Esophagus squamous epithelium (tissue), 5 donors: ENCODE measurements around the gene RIMKLB. TPM values are rescaled to one million over a fixed set of nuclear protein-coding genes. Genes with fewer than 3 reads are reported as not detected.
A peak's percentile ranks its signal among the peaks of the same experiment; 100 is the strongest.

Experiments
- DNase-seq: peaks from one replicate; lab custom pipeline; 2025; lab: John Stamatoyannopoulos, UW
- H3K27ac ChIP-seq, 4 donors: fragments of 200-600 bp; sonication (generic); one replicate each; pipeline ENCODE4 v1.5.1; 2016 to 2019; ENCODE audit warnings: mild to moderate bottlenecking in 1 of 4
- H3K27me3 ChIP-seq, 4 donors: fragments of 200-600 bp; sonication (generic); 1 replicate in 3 of 4; 2 replicates in 1 of 4; pipeline versions ENCODE4 v1.5.1 to v1.6.0; 2017 to 2021; ENCODE audit warnings: antibody characterized with exemption in 1 of 4
- H3K36me3 ChIP-seq, 3 donors: fragments of 200-600 bp; sonication (generic); one replicate each; pipeline ENCODE4 v1.5.1; 2016 to 2019
- H3K4me1 ChIP-seq, 3 donors: fragments of 200-600 bp; sonication (generic); one replicate each; pipeline ENCODE4 v1.5.1; 2017 to 2019
- H3K4me3 ChIP-seq, 4 donors: fragments of 200-600 bp; sonication (generic); 1 replicate in 3 of 4; 2 replicates in 1 of 4; pipeline ENCODE4 v1.5.1; 2016 to 2019; ENCODE audit warnings: mild to moderate bottlenecking in 2 of 4, moderate library complexity in 1 of 4
- H3K9me3 ChIP-seq, 3 donors: fragments of 200-600 bp; sonication (generic); one replicate each; pipeline ENCODE4 v1.5.1; 2016 to 2019
- POLR2A ChIP-seq, 4 donors: fragments of 450-650 bp; IDR thresholded peaks; one replicate each; pipeline ENCODE4 v1.6.1; 2017; ENCODE audit warnings: antibody characterized with exemption in 4 of 4, mild to moderate bottlenecking in 4 of 4, moderate library complexity in 3 of 4
- WGBS, 2 donors: methylation state at CpG; one replicate each; pipeline ENCODE4 v1.1.5; 2018; 5-methylcytosine and 5-hydroxymethylcytosine counted together
- intact Hi-C: fragments of 100-400 bp; cut with DNase I; formaldehyde crosslinking; loops from one replicate; pipeline ENCODE4 v1.15.0; 2022
- total RNA-seq, 4 donors: library from RNA; depleted of rRNA; stranded (reverse); fragments of >200 nt; gene quantifications; one replicate each; pipeline ENCODE4 v1.1.0, GENCODE V29; 2016
- TF ChIP-seq, protein P1 (sequence below), 6 experiments: fragments of 450-650 bp in 4 of 6; fragments of 200-600 bp in 2 of 6; sonication (generic) in 2 of 6; IDR thresholded peaks; one replicate each; pipeline ENCODE4 v1.5.1; 2016 to 2019; ENCODE audit warnings: antibody characterized with exemption in 6 of 6, mild to moderate bottlenecking in 4 of 6, moderate library complexity in 4 of 6
- donor health status: DM: yes; HTN: yes; CAD: no.

RIMKLB gene
- total RNA-seq, 4 donors from 2014 or later = 8.0 to 37.8 (median 15.0) TPM

GRCh38 chr12:8668441-8668840 lies 29.4 kb upstream of the RIMKLB start:
- TF ChIP-seq, protein P1, sequence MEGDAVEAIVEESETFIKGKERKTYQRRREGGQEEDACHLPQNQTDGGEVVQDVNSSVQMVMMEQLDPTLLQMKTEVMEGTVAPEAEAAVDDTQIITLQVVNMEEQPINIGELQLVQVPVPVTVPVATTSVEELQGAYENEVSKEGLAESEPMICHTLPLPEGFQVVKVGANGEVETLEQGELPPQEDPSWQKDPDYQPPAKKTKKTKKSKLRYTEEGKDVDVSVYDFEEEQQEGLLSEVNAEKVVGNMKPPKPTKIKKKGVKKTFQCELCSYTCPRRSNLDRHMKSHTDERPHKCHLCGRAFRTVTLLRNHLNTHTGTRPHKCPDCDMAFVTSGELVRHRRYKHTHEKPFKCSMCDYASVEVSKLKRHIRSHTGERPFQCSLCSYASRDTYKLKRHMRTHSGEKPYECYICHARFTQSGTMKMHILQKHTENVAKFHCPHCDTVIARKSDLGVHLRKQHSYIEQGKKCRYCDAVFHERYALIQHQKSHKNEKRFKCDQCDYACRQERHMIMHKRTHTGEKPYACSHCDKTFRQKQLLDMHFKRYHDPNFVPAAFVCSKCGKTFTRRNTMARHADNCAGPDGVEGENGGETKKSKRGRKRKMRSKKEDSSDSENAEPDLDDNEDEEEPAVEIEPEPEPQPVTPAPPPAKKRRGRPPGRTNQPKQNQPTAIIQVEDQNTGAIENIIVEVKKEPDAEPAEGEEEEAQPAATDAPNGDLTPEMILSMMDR (IDR thresholded peaks at IDR 0.05) = no peak
- TF ChIP-seq POLR2A (IDR thresholded peaks at IDR 0.05) = no peak
- intact Hi-C loops = no loop called here
- Histone ChIP-seq H3K36me3 (no peaks in the 10 kb centered on the region), H3K27ac (no peak overlapping the region), H3K4me3 (no peak overlapping the region), H3K4me1 (no peaks in the 10 kb centered on the region), H3K9me3 (no peaks in the 10 kb centered on the region), H3K27me3 (no peaks in the 10 kb centered on the region)
- WGBS, 2 donors = 40 to 51% methylated on average over 1 to 2 of the region's 2 CpGs
- no peak for DNase-seq

DNA sequence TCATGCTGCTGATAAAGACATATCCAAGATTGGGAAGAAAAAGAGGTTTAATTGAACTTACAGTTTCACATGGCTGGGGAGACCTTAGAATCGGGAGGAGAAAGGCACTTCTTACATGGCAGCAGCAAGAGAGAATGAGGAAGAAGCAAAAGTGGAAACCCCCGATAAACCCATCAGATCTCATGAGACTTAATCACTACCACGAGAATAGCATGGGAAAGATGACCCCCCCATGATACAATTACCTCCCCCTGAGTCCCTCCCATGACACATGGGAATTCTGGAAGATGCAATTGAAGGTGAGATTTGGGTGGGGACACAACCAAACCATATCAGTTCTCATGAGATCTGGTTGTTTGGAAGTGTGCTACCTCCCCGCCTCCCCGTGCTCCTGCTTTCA lies 25.4 kb upstream of the RIMKLB start:
- no peak for TF ChIP-seq POLR2A (IDR thresholded peaks at IDR 0.05)
- no peaks in the 10 kb centered on the region for H3K27me3 ChIP-seq
- no peaks in the 10 kb centered on the region for H3K9me3 ChIP-seq
- H3K27ac ChIP-seq = no peak overlapping the region
- no peak for DNase-seq
- no peak overlapping the region for H3K4me3 ChIP-seq
- no peaks in the 10 kb centered on the region for H3K4me1 ChIP-seq
- 70 to 71% methylated on average over 5 of the region's 5 CpGs for WGBS, 2 donors
- no peaks in the 10 kb centered on the region for H3K36me3 ChIP-seq
- intact Hi-C loops = no loop called here

- no peak for TF ChIP-seq POLR2A (IDR thresholded peaks at IDR 0.05)
- TF ChIP-seq, protein P1 (IDR thresholded peaks at IDR 0.05) = no peak
- Histone ChIP-seq H3K4me1 (peaks cover 0 to 4% (median 0%) of the 10 kb centered on the region in 3 donors), H3K27ac (peak overlapping the region in 1 of 4 donors; percentile 36), H3K9me3 (no peaks in the 10 kb centered on the region), H3K36me3 (no peaks in the 10 kb centered on the region), H3K27me3 (no peaks in the 10 kb centered on the region), H3K4me3 (no peak overlapping the region)
- intact Hi-C loops = no loop called here
- DNase-seq = no peak
- WGBS, 2 donors = 26 to 32% methylated on average over 3 of the region's 3 CpGs
Measured at GRCh38 chr12:8675591-8676036, 22.2 kb upstream of the RIMKLB start.

DNA sequence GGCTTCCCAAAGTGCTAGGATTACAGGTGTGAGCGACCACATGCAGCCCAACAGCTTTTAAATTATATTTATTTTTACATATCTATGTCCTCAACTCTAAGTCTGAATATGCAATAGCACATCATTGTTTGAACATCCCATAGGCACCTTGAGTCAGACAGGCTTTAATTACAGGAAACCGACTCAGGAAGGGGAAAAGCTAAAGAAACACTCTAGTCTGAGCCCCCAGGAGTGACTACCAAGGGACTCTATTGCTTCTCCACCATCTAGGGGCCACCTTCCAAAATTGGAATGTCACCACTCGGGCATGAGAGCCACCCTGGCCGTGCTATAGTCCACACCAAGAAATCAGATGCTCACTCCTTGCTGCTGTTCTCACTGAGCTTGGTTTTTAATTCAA lies 21.1 kb upstream of the RIMKLB start:
- intact Hi-C loops = no loop called here
- 73 to 79% methylated on average over 3 to 4 of the region's 4 CpGs for WGBS, 2 donors
- peaks cover 0 to 14% (median 1%) of the 10 kb centered on the region in 3 donors for H3K4me1 ChIP-seq
- H3K9me3 ChIP-seq = no peaks in the 10 kb centered on the region
- TF ChIP-seq POLR2A (IDR thresholded peaks at IDR 0.05) = no peak
- H3K36me3 ChIP-seq = no peaks in the 10 kb centered on the region
- no peak overlapping the region for H3K4me3 ChIP-seq
- H3K27me3 ChIP-seq = no peaks in the 10 kb centered on the region
- no peak overlapping the region for H3K27ac ChIP-seq
- DNase-seq = no peak

DNA sequence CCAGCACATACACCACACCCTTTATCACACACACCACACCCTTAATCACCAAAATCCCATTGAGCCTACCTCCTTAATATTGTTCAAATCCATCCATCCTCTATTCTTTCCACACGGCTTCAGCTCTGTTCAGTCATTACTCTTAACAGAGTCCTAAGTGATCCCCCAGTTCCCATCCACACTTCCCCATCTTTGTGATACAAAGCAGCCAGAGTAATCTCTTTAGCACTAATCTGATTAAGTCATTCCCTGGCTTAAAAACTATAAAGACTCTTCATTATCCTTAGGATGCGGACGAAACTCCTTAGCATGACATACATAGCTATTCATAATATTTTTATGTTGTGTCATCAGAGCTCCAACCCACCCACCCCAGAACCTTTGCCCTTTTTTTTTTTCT lies 20.4 kb upstream of the RIMKLB start:
- intact Hi-C loops = no loop called here
- Histone ChIP-seq H3K27ac (no peak overlapping the region), H3K9me3 (no peaks in the 10 kb centered on the region), H3K4me3 (no peak overlapping the region), H3K36me3 (no peaks in the 10 kb centered on the region), H3K27me3 (no peaks in the 10 kb centered on the region), H3K4me1 (peaks cover 0 to 21% (median 3%) of the 10 kb centered on the region in 3 donors)
- 81 to 94% methylated on average over 3 of the region's 3 CpGs for WGBS, 2 donors
- no peak for TF ChIP-seq POLR2A (IDR thresholded peaks at IDR 0.05)
- TF ChIP-seq, protein P1 (IDR thresholded peaks at IDR 0.05) = no peak
- DNase-seq = no peak

DNA sequence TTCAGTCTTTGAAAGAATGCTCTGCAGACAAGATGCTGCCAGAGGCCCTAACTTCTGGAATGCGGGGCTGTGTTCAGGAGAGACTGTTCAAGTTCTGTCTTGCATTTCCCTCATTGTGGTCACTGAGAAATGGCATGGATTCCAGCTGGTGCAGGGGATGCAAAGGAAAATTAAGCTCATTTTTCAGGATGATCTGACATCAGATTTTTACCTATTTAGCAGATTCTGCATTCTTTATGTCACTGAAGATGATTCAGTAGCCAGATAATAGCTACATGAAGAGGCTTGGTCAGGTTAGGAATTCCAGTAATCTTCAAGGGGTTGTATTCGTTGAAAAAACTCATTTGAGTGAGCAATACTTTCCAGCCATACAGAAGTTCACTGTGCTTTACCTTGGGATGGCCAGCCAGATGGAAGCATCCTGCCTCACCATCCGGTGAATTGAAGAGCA lies 19.1 kb upstream of the RIMKLB start:
- no peak overlapping the region for H3K4me3 ChIP-seq
- H3K36me3 ChIP-seq = no peaks in the 10 kb centered on the region
- DNase-seq = no peak
- no peaks in the 10 kb centered on the region for H3K27me3 ChIP-seq
- H3K27ac ChIP-seq = no peak overlapping the region
- peaks cover 0 to 22% (median 3%) of the 10 kb centered on the region in 3 donors for H3K4me1 ChIP-seq
- intact Hi-C loops = no loop called here
- no peaks in the 10 kb centered on the region for H3K9me3 ChIP-seq
- WGBS, 2 donors = 55 to 63% methylated on average over 3 of the region's 3 CpGs
- TF ChIP-seq, protein P1 (IDR thresholded peaks at IDR 0.05) = no peak
